ENCODE results near the gene STK24. TPM values are rescaled to one million over a fixed set of nuclear protein-coding genes. Genes with fewer than 3 reads are reported as not detected.

Gene STK24
- total RNA-seq, 6 experiments from 2014 or later, result 72.2 to 89.8 (median 80.5) TPM

DNA sequence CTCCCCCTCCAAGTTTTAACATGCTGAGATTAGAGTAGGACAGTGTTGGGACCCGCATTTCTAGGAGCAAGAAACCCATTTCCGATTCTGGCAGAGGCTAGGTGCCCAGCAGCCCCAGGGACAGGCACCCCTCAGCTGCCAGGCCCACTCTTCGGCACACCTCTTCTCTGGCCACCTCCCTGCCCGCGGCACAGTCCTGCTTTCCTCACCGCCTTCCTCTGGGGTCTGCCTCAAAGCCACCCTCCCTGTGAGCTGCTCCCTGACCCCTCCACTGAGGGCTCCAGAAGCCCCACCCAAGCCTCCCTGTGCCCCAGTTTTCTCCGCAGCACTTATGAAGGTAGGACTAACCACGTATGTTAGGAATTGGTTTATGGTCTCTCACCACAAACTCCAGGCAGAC, 79.9 kb downstream of the STK24 start:
- Mint-ChIP-seq H3K4me1 (ENCODE audit: low read depth) (peaks cover 67% of the 10 kb centered on the region), H3K4me3 (no peak overlapping the region), H3K9me3 (no peaks in the 10 kb centered on the region), H3K27ac (0 out of 2 replicates have a peak overlapping the region, but pooled peaks have one; percentile 19), H3K36me3 (ENCODE audit: low read depth) (peaks cover 23% of the 10 kb centered on the region), H3K27me3 (ENCODE audit: insufficient read depth) (no peaks in the 10 kb centered on the region)
- DNase-seq, result no peak
- TF ChIP-seq, protein P1, sequence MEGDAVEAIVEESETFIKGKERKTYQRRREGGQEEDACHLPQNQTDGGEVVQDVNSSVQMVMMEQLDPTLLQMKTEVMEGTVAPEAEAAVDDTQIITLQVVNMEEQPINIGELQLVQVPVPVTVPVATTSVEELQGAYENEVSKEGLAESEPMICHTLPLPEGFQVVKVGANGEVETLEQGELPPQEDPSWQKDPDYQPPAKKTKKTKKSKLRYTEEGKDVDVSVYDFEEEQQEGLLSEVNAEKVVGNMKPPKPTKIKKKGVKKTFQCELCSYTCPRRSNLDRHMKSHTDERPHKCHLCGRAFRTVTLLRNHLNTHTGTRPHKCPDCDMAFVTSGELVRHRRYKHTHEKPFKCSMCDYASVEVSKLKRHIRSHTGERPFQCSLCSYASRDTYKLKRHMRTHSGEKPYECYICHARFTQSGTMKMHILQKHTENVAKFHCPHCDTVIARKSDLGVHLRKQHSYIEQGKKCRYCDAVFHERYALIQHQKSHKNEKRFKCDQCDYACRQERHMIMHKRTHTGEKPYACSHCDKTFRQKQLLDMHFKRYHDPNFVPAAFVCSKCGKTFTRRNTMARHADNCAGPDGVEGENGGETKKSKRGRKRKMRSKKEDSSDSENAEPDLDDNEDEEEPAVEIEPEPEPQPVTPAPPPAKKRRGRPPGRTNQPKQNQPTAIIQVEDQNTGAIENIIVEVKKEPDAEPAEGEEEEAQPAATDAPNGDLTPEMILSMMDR (IDR thresholded peaks at IDR 0.05), result no peak

DNA sequence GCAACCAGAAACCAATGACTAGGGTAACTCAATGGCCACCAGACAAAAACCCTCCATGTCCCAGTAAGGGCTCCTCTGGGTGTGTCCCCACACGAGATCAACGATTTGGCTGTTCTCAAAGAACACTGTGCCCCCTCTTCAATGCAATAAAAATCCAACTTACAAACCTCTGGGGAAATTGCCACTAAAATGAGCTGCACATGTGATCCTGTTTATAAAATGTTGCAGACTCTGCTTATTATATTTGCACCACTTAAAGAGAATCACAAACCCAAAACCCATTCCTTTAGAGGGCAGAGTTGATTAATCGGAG, 80.5 kb downstream of the STK24 start:
- Mint-ChIP-seq H3K4me3 (no peak overlapping the region), H3K27ac (peak overlapping the region; percentile 82; the same call in 1 of the 2 replicates), H3K27me3 (ENCODE audit: insufficient read depth) (no peaks in the 10 kb centered on the region), H3K9me3 (no peaks in the 10 kb centered on the region), H3K4me1 (ENCODE audit: low read depth) (peaks cover 70% of the 10 kb centered on the region), H3K36me3 (ENCODE audit: low read depth) (peaks cover 23% of the 10 kb centered on the region)
- DNase-seq, result no peak
- TF ChIP-seq, protein P1 (IDR thresholded peaks at IDR 0.05), result no peak

DNA sequence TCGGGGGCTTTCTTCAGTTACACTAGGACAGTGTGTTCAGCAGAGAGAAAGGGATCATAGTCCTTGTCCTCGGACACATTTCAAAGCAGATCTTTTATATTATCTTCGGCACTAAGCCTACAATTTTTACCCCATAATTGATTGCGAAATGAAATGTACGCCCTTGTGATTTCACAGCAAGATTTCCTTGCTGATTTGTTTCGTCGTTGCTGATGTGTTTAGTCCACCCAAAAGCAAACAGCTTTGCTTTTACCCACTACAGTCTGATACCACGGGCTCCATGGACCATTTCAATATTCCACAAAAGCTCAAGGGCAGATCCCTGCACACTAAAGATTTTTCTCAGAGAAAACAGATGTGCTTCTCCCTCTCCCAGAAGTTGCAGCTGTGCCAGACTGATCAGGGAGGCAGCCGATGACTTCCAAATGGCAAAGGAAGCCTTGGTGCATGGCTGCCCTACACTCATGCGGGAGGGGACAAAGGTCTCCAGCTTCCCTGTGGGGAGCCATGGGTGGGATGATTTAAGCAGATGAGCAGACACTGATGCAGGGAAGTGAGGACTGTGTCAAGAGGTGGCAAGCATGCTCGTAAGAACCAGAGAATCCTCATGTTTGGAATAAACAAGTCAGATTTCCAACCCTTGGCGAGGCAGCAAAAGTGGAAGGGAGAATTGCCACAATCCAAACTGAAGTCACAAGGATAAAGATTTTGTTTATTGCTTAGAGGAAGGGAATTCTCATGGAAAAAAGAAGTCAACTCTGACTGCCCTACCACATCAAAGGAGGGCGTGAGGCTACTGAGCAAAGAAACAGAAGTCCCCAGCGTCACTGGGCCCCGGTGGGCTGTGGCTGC, 81.1 kb downstream of the STK24 start:
- TF ChIP-seq, protein P1 (IDR thresholded peaks at IDR 0.05), result no peak
- peak overlapping the region; percentile 41 for H3K4me3 Mint-ChIP-seq

DNA sequence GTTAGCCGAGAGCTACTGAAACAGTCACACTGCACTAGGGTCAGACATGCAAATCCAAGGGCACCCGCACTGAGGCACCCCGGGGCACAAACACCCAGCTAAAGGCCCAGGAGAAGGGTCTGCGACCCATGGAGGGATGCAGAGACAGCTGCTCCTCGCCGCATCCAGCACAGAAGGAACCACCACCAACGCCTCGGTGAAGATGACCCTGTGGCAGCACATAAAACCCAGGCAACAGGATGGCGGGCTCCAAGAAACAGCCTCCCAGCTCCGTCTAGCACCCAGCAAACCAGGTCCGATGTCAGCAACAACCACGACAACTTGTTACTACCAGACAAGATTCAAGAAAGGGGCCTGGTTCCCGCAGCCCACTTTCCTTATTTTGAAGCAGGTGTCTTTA, 82.1 kb downstream of the STK24 start:
- H3K9me3 Mint-ChIP-seq, result no peaks in the 10 kb centered on the region

More for the DNA sequence above, 81.1 kb downstream of the STK24 start:
- peaks cover 23% of the 10 kb centered on the region for H3K36me3 Mint-ChIP-seq (ENCODE audit: low read depth)
- H3K27me3 Mint-ChIP-seq (ENCODE audit: insufficient read depth), result no peaks in the 10 kb centered on the region
- no peaks in the 10 kb centered on the region for H3K9me3 Mint-ChIP-seq
- peak overlapping the region; percentile 82 for H3K27ac Mint-ChIP-seq
- DNase-seq, result no peak
- peaks cover 75% of the 10 kb centered on the region for H3K4me1 Mint-ChIP-seq (ENCODE audit: low read depth)

DNA sequence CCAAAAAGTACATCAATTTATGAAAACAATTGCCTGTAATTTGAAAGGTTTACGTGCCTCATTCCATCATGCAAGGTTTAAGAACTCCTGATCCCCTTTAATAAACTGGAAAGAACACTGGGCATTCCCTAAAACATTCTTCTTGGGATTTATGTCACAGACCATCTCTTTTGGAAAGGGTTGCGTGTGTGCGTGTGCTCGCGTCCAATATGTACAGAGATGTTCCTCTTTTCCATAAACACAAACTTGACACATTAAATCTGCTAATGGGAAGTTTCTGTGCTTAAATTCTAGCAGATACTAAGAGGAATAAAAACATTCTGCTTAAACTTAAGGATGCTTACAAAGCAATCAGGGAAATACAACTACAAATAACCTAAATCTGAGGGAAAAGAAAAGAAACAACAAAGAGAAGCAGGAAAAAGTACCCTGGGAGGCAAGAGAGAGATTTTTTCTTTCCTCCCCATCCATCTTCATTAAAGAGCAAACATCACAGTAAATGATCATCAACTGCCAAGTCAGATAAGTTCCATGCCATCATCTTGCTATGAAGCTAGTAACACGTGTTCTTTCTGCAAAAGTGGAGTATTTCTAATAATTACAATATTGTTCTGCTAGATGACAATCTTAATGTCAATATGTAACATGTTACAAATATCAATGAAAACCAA, 83.7 kb downstream of the STK24 start:
- H3K9me3 Mint-ChIP-seq, result no peaks in the 10 kb centered on the region
- peak overlapping the region; percentile 11 for H3K27ac Mint-ChIP-seq
- H3K4me1 Mint-ChIP-seq (ENCODE audit: low read depth), result peaks cover 81% of the 10 kb centered on the region
- DNase-seq, result no peak
- TF ChIP-seq, protein P1 (IDR thresholded peaks at IDR 0.05), result no peak
- H3K4me3 Mint-ChIP-seq, result no peak overlapping the region
- peaks cover 22% of the 10 kb centered on the region for H3K36me3 Mint-ChIP-seq (ENCODE audit: low read depth)
- peaks cover 6% of the 10 kb centered on the region; the same call in 1 of the 2 replicates for H3K27me3 Mint-ChIP-seq (ENCODE audit: insufficient read depth)

More for the DNA sequence above, 82.1 kb downstream of the STK24 start:
- peaks cover 3% of the 10 kb centered on the region; the same call in 1 of the 2 replicates for H3K27me3 Mint-ChIP-seq (ENCODE audit: insufficient read depth)
- H3K27ac Mint-ChIP-seq, result peak overlapping the region; percentile 45; the same call in 1 of the 2 replicates
- peaks cover 23% of the 10 kb centered on the region for H3K36me3 Mint-ChIP-seq (ENCODE audit: low read depth)
- H3K4me1 Mint-ChIP-seq (ENCODE audit: low read depth), result peaks cover 72% of the 10 kb centered on the region
- TF ChIP-seq, protein P1 (IDR thresholded peaks at IDR 0.05), result no peak
- no peak for DNase-seq
- H3K4me3 Mint-ChIP-seq, result no peak overlapping the region
